H1 (cell line): Measurements from ENCODE around the gene TMEM117. TPM values are rescaled to one million over a fixed set of nuclear protein-coding genes. Genes with fewer than 3 reads are reported as not detected.
"Not testable (repeated sequence)": the region's sequence is repeated elsewhere in the genome, so short reads cannot be mapped to it uniquely, and the experiment has no call there.

ENCODE experiments used
- CTCF ChIA-PET: fragments of 300-600 bp; sonication (Branson Sonifier 250); formaldehyde crosslinking; loops from one replicate; lab custom pipeline; 2021; ENCODE audit not compliant: partially characterized antibody; lab: Charles Lee
- POLR2A ChIA-PET: fragments of 300-600 bp; sonication (Branson Sonifier 250); formaldehyde crosslinking; loops from one replicate; lab custom pipeline; 2021; ENCODE audit warnings: inconsistent platforms; ENCODE audit not compliant: partially characterized antibody; lab: Charles Lee
- DNase-seq, 2 experiments: peaks; one replicate each; pipeline versions ENCODE4 v3.0.0 to v3.0.0-alpha.2; 2010 to 2022; ENCODE audit warnings: low spot score in 2 of 2, low read depth in 1 of 2, mixed read lengths in 1 of 2
- FAIRE-seq: peaks from 2 replicates; lab custom pipeline; 2011; peaks lifted over from hg19 to GRCh38; lab: Jason Lieb, UNC
- H2AFZ ChIP-seq: 2 replicates; pipeline ENCODE4 v1.8.1; 2012; ENCODE audit warnings: low read length, inconsistent platforms
- H2AK5ac ChIP-seq: 2 replicates; pipeline ENCODE4 v1.6.1; 2013; ENCODE audit warnings: low read depth, low read length
- H2BK120ac ChIP-seq: replicated peaks from 2 replicates; pipeline ENCODE3; 2013; ENCODE audit warnings: low read depth, low read length, inconsistent platforms
- H2BK12ac ChIP-seq: 2 replicates; pipeline ENCODE4 v1.6.1; 2013; ENCODE audit warnings: low read depth, low read length
- H2BK15ac ChIP-seq: 2 replicates; pipeline ENCODE4 v1.6.1; 2013; ENCODE audit warnings: low read length
- H2BK20ac ChIP-seq: 2 replicates; pipeline ENCODE4 v1.6.1; 2013; ENCODE audit warnings: low read length
- H2BK5ac ChIP-seq: 2 replicates; pipeline ENCODE4 v1.6.1; 2013; ENCODE audit warnings: low read depth, low read length
- H3K14ac ChIP-seq: 2 replicates; pipeline ENCODE4 v1.6.1; 2013; ENCODE audit warnings: inconsistent platforms; ENCODE audit not compliant: insufficient read length
- H3K18ac ChIP-seq: 2 replicates; pipeline ENCODE4 v1.6.1; 2013; ENCODE audit warnings: low read length; ENCODE audit errors: extremely low read depth
- H3K23ac ChIP-seq: 2 replicates; pipeline ENCODE4 v1.6.1; 2013; ENCODE audit warnings: inconsistent platforms; ENCODE audit not compliant: insufficient read length
- H3K23me2 ChIP-seq: 2 replicates; pipeline ENCODE4 v1.6.1; 2013; ENCODE audit warnings: low read depth, low read length
- H3K27ac ChIP-seq: 2 replicates; pipeline ENCODE4 v1.6.1; 2011; ENCODE audit warnings: low read depth, low read length, inconsistent platforms
- H3K27me3 ChIP-seq, 4 experiments: replicated peaks in 1 of 4; 1 replicate in 1 of 4; 2 replicates in 3 of 4; pipeline versions ENCODE4 v1.6.1 to v1.8.1; 2011 to 2013; ENCODE audit warnings: low read length in 3 of 4, mild to moderate bottlenecking in 3 of 4, inconsistent platforms in 2 of 4, mixed read lengths in 2 of 4, moderate library complexity in 1 of 4; ENCODE audit not compliant: control insufficient read depth in 3 of 4, insufficient read depth in 3 of 4; ENCODE audit errors: extremely low read depth in 1 of 4
- H3K36me3 ChIP-seq, 4 experiments: 2 replicates each; pipeline versions ENCODE4 v1.6.1 to v1.8.1; 2011 to 2013; ENCODE audit warnings: mild to moderate bottlenecking in 4 of 4, low read length in 3 of 4, moderate library complexity in 2 of 4, control low read depth in 1 of 4, inconsistent platforms in 1 of 4; ENCODE audit not compliant: insufficient read depth in 4 of 4, control insufficient read depth in 2 of 4
- H3K4ac ChIP-seq: replicated peaks from 2 replicates; pipeline ENCODE3; 2013; ENCODE audit warnings: low read length, low read depth, mixed read lengths, inconsistent platforms; ENCODE audit not compliant: insufficient read length
- H3K4me1 ChIP-seq, 4 experiments: replicated peaks in 1 of 4; 1 replicate in 1 of 4; 2 replicates in 3 of 4; pipeline versions ENCODE4 v1.6.1 to v1.8.1; 2011 to 2013; ENCODE audit warnings: low read length in 3 of 4, inconsistent platforms in 2 of 4, mixed read lengths in 1 of 4; ENCODE audit not compliant: insufficient read depth in 4 of 4, control insufficient read depth in 3 of 4
- H3K4me2 ChIP-seq, 2 experiments: 2 replicates each; pipeline versions ENCODE4 v1.6.1 to v1.8.1; 2011 to 2013; ENCODE audit warnings: low read depth in 2 of 2, low read length in 2 of 2, control low read depth in 1 of 2, inconsistent platforms in 1 of 2, mild to moderate bottlenecking in 1 of 2; ENCODE audit not compliant: insufficient read depth in 1 of 2
- H3K4me3 ChIP-seq, 4 experiments: fragments of 200-600, 300-600 bp in 1 of 4; sonication (generic), shearing (Covaris generic), sonication (Bioruptor Twin) in 1 of 4; 2 replicates each; pipeline versions ENCODE4 v1.5.1 to v1.8.1; 2011 to 2016; ENCODE audit warnings: low read length in 4 of 4, low read depth in 3 of 4, control low read depth in 2 of 4, inconsistent platforms in 2 of 4, mild to moderate bottlenecking in 2 of 4, mixed read lengths in 1 of 4, moderate library complexity in 1 of 4; ENCODE audit not compliant: insufficient read depth in 2 of 4; ENCODE audit errors: extremely low read depth in 1 of 4
- H3K56ac ChIP-seq: replicated peaks from 2 replicates; pipeline ENCODE3; 2013; ENCODE audit warnings: low read depth, mild to moderate bottlenecking, mixed read lengths, low read length, inconsistent platforms; ENCODE audit not compliant: insufficient read length
- H3K79me1 ChIP-seq: 2 replicates; pipeline ENCODE4 v1.6.1; 2013; ENCODE audit warnings: low read depth, low read length, control low read depth
- H3K79me2 ChIP-seq, 2 experiments: 2 replicates each; pipeline versions ENCODE4 v1.6.1 to v1.8.1; 2012 to 2013; ENCODE audit warnings: low read length in 2 of 2, mild to moderate bottlenecking in 2 of 2, inconsistent platforms in 1 of 2; ENCODE audit not compliant: insufficient read depth in 2 of 2, control insufficient read depth in 1 of 2
- H3K9ac ChIP-seq, 4 experiments: replicated peaks in 1 of 4; 1 replicate in 1 of 4; 2 replicates in 3 of 4; pipeline versions ENCODE4 v1.6.1 to v1.8.1; 2011 to 2013; ENCODE audit warnings: low read depth in 3 of 4, low read length in 3 of 4, control low read depth in 2 of 4, mild to moderate bottlenecking in 2 of 4, moderate library complexity in 2 of 4, inconsistent platforms in 1 of 4; ENCODE audit errors: extremely low read depth in 1 of 4
- H3K9me3 ChIP-seq, 2 experiments: 2 replicates each; pipeline versions ENCODE4 v1.6.1 to v1.8.1; 2012 to 2013; ENCODE audit warnings: mild to moderate bottlenecking in 2 of 2, moderate library complexity in 2 of 2, control low read depth in 1 of 2, inconsistent platforms in 1 of 2, low read depth in 1 of 2, low read length in 1 of 2, mixed read lengths in 1 of 2; ENCODE audit not compliant: insufficient read depth in 2 of 2
- H4K20me1 ChIP-seq, 2 experiments: replicated peaks in 1 of 2; 2 replicates each; pipeline versions ENCODE3 to v1.8.1; 2011 to 2013; ENCODE audit warnings: inconsistent platforms in 2 of 2, low read length in 2 of 2, mild to moderate bottlenecking in 1 of 2; ENCODE audit not compliant: insufficient read depth in 2 of 2, control insufficient read depth in 1 of 2
- H4K5ac ChIP-seq: 2 replicates; pipeline ENCODE4 v1.6.1; 2013; ENCODE audit warnings: low read length, low read depth, mixed read lengths, inconsistent platforms; ENCODE audit not compliant: insufficient read length
- H4K8ac ChIP-seq: 2 replicates; pipeline ENCODE4 v1.8.0; 2013; ENCODE audit warnings: mild to moderate bottlenecking, moderate library complexity, low read length, inconsistent platforms; ENCODE audit not compliant: insufficient read depth; ENCODE audit errors: extremely low read depth
- H4K91ac ChIP-seq: replicated peaks from 2 replicates; pipeline ENCODE3; 2013; ENCODE audit warnings: low read length, mixed read lengths, inconsistent platforms; ENCODE audit not compliant: insufficient read length
- WGBS, 2 experiments: shearing (Covaris generic) in 1 of 2; methylation state at CpG; one replicate each; pipeline versions ENCODE4 v1.1.6 to v1.1.7; 2013 to 2015; ENCODE audit warnings: low lambda C conversion rate in 2 of 2, mixed read lengths in 2 of 2, inconsistent platforms in 1 of 2, low coverage in 1 of 2, missing lambda C conversion rate in 1 of 2; ENCODE audit not compliant: insufficient replicate concordance in 2 of 2, insufficient coverage in 1 of 2, insufficient read length in 1 of 2; ENCODE audit errors: extremely low coverage in 1 of 2, missing lambda C conversion rate in 1 of 2; 5-methylcytosine and 5-hydroxymethylcytosine counted together
- polyA plus RNA-seq, 7 experiments: library from polyadenylated mRNA; depleted of rRNA in 3 of 7; stranded (reverse) in 5 of 7; unstranded in 2 of 7; fragments of >200 nt in 5 of 7; fragments of 200-250 nt in 2 of 7; gene quantifications; 1 replicate in 5 of 7; 2 replicates in 1 of 7; 4 replicates in 1 of 7; pipeline versions ENCODE4 v1.2.1 to v1.2.3, GENCODE V29; 2011 to 2013; ENCODE audit warnings: missing spikeins in 2 of 7, mixed read lengths in 2 of 7
- total RNA-seq: library from RNA; stranded (reverse); fragmentation: NEBNext Ultra II Directional; extraction: Animal tissue kit (Norgen Biotek cat#: 25700); gene quantifications from 2 replicates; pipeline ENCODE4 v1.2.1, GENCODE V29; 2021

TMEM117 gene
- total and polyA plus RNA-seq, 2 of the 8 experiments (the other 6 are each of a cell fraction or from before 2014, with no cell fraction given) = 0.80 to 1.4 TPM

- POLR2A ChIA-PET = not testable (repeated sequence)
- WGBS, 2 experiments = 86% methylated on average over 1 of the region's 1 CpG; no CpG with 5 or more reads in 1 of the 2 experiments
- CTCF ChIA-PET = interaction anchor here (0.8 kb wide), 1 partner anchor 68 kb away, joined by 3 read pairs; no protein-coding TSS in a partner anchor
Observed at GRCh38 chr12:44250440-44250839, 414.6 kb downstream of the TMEM117 start.

More at GRCh38 chr12:44250440-44250839, 414.6 kb downstream of the TMEM117 start:
- not testable (repeated sequence) for H2BK120ac ChIP-seq, FAIRE-seq, H3K4me1 ChIP-seq, H3K9ac ChIP-seq, H3K23me2 ChIP-seq, H2BK5ac ChIP-seq, H2BK15ac ChIP-seq, DNase-seq, H3K4ac ChIP-seq, H2AFZ ChIP-seq, H3K14ac ChIP-seq, H3K4me3 ChIP-seq, H4K91ac ChIP-seq, H4K20me1 ChIP-seq, H3K4me2 ChIP-seq, H2BK12ac ChIP-seq, H3K23ac ChIP-seq, H3K56ac ChIP-seq, H3K79me1 ChIP-seq, H4K5ac ChIP-seq, H3K79me2 ChIP-seq, H4K8ac ChIP-seq, H3K9me3 ChIP-seq, H3K27me3 ChIP-seq, H3K36me3 ChIP-seq, H3K27ac ChIP-seq, H2AK5ac ChIP-seq, H3K18ac ChIP-seq, H2BK20ac ChIP-seq
